ENCODE measurements around the gene PPP2R5B.

DNA sequence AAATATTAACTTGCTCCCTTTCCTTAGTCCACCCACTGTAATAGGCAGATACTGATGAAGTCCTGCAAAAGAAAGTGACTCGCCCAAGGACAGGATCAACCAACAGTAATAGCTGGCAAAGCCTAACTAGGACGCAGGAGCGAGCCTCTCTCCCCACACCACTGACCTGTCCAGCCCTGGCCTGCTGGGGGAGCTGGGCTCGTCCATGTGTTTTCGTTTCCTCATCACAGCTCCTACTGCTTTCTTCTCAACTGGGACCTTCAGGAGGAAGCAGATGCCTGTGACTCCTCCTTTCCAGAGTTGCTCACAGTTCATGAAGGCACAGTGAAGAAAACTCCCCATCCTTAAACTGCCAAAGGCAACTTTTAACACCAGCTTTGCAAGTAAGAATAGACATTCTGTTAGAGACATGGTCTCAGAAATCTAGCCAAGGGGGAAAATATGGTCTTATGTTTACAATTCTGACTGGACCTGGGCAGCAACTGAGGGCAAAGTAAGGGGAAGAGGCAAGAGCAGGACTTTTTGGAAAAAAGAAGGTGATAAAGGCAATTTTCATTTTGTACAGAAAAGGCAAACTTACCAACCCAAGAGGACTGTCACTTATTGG lies 22.8 kb downstream of the PPP2R5B start:
- TF ChIP-seq FOXA1 (IDR thresholded peaks at IDR 0.05) (no peak), HDGF (IDR thresholded peaks at IDR 0.05; ENCODE audit: borderline replicate concordance) (no peak)

Measured in HEK293T (cell line).